Kasumi-1 (cell line): ENCODE data around the gene BANK1.
A peak's percentile ranks its signal among the peaks of the same experiment; 100 is the strongest.

Experiments used
- DNase-seq, 2 experiments: peaks; one replicate each; lab custom pipeline; 2025; lab: John Stamatoyannopoulos, UW

The BANK1 gene

DNA sequence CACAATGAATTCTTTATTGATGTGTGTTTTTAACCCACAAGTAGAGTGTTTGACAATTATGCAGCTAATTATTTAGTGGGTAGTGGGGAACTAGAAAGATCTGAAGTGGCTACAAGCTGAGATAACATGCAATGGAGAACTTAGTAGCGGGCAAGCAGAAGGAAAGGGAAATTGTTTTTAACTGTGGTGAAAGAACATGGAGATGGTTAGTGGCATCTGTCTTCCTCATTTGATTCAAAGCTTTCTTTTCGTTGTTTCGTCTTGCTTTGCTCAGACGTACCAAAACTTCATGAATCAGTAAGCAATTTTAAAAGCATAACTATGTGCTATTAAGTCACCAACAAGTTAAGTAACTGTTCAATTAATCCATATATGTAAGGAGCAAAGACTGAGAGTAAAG, 169.9 kb downstream of the BANK1 start:
- DNase-seq: peak; percentile 47 to 62

GRCh38 chr4:101961144-101961543, 170.6 kb downstream of the BANK1 start:
- no peak for DNase-seq

DNA sequence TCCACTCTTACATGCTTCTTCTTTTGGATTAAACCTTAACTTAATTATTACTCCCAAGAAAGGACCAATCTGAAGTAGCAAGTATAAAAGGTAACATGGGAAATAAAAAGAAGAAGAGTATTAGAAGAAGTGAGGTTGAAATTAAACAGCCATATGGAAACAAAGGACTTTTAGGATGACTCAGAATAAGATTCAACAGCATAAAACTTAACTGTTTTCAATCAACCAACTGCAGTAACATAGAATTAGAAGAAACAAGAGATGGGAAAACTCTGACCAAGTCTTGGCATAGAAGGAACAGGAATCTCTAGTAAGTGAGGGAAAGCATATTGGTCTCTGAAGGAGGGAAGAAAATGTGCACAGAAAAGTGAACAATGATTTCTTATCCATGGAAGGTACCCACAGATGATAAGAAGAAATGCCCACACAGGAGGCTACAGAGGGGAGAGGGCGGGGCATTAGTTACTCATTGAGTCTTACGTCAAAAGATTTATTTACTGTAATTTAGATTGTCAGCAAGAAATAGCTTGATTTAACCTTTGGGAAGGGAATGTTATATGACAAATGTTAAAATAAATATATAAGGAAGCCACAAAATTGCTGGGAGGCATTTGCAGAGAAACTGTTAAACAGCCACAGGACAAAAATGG, 177.3 kb downstream of the BANK1 start:
- DNase-seq: no peak

DNA sequence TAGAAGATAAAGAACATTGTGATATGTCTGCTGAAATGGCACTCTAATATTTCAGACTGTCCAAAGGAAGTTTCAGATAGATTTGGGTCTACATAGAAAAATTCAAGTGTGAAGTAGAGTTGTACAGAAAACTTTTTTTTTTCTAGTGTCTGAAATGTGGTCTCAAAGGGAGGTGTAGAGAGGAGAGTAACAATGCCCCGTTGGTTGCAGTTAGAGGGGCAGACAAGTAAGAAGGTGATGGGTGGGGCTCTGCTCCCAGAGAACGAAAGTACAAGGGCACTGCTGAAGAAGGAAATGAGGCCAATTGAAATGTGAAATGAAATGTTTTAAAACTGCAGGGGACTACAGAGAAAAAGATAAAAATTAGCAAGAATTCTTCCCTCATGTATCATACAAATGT, 177.8 kb downstream of the BANK1 start:
- no peak for DNase-seq

- no peak for DNase-seq
These were observed 179.4 kb downstream of the BANK1 start for GRCh38 chr4:101969965-101970364.

DNA sequence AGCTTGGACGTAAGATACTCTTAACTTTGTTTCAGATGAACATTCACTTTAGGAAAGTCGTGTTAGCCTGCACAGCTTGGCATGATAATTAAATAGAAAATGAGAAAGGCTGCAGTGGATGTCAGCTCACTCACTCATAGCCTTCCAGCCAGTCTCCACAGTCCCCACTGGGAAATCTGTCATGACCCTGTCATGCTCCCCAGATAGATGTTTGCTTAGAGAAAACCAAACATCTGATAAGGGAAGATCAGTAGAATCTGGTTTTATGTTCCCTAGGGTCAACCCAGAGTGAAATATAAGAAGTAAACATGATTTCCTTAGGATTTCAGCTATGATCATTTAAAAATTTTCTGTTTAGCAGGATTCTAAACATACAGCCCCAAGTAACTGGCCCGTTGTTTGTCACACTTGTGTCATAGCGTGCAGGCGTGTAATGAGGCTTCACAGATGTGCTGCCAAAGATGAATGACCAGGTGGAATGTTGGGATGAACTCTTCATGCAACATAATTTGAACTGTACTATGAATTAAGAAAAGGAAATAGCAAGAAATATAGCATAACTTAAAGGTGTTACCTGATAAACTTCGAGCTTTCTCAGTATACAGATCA, 180.1 kb downstream of the BANK1 start:
- DNase-seq: no peak

DNA sequence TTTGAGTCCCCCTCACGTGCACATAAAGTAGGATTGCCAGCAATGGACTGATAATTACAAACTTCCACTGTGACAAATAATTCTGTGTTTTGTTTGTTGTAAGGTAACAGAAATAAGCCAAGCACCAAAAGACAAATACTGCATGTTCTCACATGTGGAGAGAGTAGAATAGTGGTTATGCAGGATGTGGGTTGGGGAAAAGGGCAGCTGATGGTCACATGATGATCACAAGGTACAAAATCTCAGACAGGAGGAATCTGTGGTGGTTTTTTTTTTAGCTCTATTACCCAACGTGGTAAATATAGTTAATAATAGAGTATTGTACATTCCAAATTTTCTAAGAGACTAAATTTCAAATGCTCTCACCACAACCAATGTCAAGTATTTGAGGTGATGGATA, 182.3 kb downstream of the BANK1 start:
- no peak for DNase-seq

DNA sequence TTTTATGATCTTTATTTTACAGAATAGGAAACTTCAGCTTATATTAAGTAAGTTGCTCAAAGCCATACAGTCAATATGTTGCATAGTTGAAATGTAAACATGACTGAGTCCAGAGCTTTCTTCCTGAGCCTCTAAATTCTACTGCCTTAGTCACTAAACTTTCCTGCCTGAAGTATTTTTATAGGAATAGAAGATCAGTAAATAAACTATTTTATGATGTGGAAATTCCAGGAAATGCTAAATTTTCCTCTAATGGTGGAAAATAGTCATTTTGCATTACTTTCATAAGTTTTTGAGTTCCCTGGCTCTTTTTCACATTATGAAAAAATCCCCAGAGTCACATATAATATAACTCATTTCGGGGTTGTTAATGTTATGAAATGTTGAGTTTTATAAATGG, 182.8 kb downstream of the BANK1 start:
- no peak for DNase-seq

- peak; percentile 14 to 18 for DNase-seq
These were observed 186.5 kb downstream of the BANK1 start for GRCh38 chr4:101977076-101977475.

DNA sequence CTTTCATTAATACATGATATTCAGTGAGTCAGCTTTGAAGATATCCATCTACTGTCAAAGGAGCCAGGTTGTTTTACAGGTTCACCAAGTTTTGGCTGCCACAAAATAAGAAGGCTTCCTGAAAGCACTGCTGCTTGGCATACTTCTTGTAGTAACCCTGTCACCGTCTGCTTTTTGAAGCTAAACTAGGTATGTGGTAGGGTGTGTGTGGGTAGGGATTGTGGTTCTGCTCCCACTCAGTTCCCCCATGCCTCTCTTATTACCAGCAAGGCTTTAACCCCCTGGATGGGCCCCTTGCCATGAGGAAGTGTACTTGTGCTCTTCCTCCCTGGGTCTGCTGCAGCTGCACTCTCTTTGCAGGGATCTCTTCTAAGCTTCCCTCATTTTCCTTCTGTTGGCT, 191.2 kb downstream of the BANK1 start:
- peak; percentile 93 to 95 for DNase-seq

GRCh38 chr4:101983835-101984234, 193.3 kb downstream of the BANK1 start:
- DNase-seq: no peak

GRCh38 chr4:101987623-101988243, 197.2 kb downstream of the BANK1 start:
- DNase-seq: no peak

DNA sequence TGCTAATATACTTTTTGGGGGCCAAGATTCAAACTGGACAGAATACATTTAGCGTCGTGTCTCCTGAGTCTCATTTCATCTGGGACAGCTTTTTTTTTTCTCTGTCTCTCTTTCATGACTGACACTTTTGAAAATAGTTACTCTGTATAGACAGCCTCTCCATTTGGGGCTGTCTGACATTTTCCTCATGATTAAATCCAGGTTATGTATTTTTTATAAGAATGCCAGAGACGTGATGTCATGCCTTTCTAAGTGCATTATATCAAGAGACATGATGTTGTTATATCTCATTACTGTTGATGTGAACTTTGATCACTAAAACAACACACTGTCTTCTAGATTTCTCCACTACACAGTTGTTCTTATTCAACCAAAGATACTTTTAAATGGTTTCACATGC, 199.0 kb downstream of the BANK1 start:
- DNase-seq: no peak

DNA sequence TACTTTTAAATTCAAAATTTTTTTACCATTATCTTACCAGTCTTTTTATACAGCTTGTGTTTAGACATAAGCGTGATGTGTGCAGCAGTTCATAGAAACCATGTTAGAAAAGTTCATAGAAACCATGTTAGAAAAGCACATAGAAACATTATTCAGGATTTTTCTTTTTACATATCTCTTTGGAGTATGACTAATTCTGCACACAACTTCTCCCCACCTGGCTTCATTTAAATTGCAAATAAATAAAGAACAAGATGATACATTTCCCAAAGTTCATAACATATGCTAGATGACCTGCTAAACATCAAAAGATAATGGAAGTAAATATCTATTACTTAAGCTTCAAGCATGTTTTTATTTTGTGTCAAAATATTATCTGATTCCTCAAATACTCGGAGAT, 201.9 kb downstream of the BANK1 start:
- DNase-seq: no peak

DNA sequence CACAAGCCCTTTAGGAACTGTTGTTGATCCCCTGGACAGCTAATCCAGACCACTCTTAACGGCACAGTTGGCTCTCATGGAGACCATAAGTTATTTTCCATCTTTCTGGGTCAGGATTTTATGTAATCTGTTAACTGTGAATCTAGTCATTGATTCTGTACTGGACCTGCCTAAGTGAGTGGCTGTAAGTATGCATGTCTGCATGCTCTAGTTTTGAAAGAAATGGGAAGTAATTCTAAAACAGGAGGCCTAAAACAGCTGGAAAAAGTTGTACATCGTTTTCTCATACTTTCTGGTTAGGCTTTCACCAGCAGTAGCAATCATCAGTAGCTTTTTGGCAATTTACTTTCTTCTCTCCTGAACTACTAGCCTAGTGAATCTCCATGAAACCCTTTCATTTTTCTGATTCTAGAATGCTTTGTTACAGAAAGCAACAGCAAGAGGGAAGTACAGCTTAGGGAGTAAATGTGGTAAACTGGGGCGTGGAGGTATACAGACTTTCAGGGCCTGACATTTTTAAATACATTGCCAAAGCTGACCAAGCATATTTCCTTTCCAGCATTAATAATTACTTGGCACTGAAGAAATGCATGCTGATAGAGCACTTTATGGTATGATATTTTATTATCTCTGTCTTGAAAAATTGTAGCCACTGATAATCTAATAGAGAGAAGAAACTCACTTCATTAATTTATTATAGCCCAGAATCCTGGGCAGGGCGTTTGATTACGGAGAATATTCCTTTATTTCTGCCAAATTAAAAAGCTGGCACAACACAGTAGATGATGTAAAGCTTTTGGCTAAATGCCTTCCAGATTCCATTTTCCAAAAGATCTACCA, 202.7 kb downstream of the BANK1 start:
- DNase-seq: peak; percentile 17 to 52

- DNase-seq: no peak
These were observed 203.6 kb downstream of the BANK1 start for GRCh38 chr4:101993842-101994775.

DNA sequence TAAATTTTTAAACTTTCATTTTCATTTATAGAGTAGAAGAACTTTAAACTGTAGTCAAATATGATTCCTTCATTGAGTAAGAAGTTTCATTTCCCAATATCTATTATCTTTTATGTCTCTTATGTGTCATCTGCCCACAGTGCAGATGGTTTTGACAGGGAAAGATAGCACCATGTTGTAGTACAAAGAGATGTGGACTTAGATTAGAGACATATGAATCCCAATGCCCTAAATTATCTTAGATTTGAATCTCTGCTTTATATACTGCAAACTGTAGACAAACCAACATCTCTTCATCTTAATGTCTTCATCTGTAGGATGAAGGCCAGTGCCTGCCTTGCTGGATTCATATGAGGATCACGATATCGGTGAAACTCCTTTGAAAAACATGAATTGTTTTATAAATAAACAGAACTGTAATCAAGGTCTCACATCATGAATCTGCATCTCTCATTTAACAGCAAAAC, 217.5 kb downstream of the BANK1 start:
- no peak for DNase-seq

DNA sequence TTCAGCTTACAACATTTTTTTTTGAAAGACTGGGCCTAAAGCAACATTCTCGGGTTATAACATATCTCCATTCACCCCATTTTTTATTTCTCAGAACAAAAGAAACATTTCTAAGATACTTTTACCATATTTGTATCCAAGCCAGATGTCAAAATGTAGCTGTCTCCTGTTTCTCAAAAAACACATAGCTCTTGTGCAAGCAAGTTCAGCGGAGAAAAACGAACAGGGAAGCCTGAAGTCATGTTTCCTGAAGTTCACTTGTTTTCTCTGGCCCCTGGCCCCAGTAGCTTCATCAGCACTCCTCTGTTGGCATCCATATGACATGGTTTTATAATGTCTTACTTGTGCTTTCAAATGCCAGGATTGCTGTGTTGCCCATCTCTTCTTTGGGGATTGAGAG, 218.2 kb downstream of the BANK1 start:
- no peak for DNase-seq

- DNase-seq: no peak
These were observed 231.8 kb downstream of the BANK1 start for GRCh38 chr4:102022343-102022742.

DNA sequence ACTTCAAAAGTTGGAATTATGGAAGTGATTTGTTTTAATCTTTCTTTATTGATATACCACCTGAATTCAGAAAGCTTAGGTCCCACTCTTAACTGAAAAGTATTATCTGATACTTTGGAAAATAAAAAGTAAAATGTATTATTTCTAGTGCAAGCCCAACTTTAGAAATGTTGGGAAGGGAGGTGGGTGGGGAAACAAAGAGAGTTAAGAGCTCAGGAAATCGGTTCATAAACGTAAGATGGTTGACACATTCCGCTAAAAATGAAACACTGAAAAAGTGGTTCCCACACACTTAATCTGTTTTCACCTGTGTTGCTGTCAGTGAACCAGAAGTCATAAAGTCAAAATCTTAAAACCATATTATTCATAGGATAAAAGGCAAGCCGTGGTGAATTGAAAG, 237.4 kb downstream of the BANK1 start:
- DNase-seq: no peak

DNA sequence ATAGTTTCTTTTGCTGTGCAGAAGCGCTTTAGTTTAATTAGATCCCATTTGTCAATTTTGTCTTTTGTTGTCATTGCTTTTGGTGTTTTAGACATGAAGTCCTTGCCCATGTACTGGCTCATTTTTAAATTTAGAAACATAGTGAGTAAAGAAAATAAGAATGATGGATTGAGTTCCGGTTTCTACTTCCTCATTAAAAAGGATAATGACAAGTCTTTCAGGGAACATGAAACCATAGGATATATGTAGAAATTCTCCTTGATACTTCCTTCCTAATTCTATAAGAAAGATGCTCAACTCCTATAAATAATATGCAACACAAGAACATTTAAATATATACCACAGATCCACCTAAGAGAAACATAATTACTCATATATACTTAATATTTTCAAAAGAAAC, 240.9 kb downstream of the BANK1 start:
- DNase-seq: peak in 1 of 2 experiments; percentile 7
